Middle frontal gyrus (tissue), 1 donor: ENCODE measurements around the gene ACOX3.
A peak's percentile ranks its signal among the peaks of the same experiment; 100 is the strongest.
"Not testable (repeated sequence)": the region's sequence is repeated elsewhere in the genome, so short reads cannot be mapped to it uniquely, and the experiment has no call there.

ENCODE experiments used
- DNase-seq: peaks from one replicate; pipeline ENCODE4 v3.0.0-alpha.2; 2015; ENCODE audit warnings: low spot score; ENCODE audit errors: extremely low spot score

ACOX3 gene

DNA sequence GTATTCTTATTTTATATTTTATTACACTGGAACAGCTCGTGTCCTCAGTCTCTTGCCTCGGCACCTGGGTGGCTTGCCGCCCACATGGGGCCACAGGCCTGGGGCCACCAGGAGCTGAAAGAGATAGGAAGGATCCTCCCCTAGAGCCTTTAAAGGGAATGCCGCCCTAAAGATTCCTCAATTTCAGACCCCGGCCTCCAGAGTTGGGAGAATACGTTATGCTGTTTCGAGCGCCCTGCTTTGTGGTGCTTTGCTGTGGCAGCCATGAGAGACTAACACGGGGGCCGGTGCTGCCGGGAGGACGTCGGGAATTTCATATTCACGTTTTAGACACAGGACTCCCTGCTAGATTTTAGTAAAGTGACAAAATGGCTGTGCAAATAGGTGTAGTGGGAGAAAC lies 33.2 kb downstream of the ACOX3 start:
- no peak for DNase-seq

DNA sequence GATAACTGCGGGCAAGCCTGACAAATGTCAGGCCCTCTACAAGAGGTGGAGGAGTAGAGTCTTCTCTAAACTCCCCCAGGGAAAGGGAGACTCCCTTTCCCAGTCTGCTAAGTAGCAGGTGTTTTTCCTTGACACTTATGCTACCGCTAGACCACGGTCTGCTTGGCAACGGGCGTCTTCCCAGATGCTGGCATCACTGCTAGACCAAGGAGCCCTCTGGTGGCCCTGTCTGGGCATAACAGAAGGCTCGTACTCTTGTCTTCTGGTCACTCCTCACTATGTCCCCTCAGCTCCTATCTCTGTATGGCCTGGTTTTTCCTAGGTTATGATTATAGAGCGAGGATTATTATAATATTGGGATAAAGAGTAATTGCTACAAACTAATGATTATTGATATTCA lies 33.6 kb downstream of the ACOX3 start:
- not testable (repeated sequence) for DNase-seq

DNA sequence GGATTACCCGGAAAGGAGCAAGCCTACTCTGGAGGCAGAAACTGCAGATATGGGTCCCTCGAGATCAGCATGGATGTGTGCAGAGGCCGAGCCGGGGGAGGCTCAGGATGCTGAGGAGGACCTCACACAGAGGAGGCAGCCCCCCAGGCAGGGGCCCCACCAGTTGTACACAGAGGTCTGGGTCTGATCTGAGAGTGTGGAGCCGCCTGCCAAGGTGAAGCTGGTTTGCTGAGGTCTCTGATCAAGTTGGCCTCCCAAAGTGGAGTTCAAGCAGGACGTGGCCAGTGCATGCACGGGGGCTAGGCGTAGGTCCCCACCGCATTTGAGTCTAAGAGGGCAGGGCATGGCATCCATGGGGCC lies 35.0 kb downstream of the ACOX3 start:
- no peak for DNase-seq

DNA sequence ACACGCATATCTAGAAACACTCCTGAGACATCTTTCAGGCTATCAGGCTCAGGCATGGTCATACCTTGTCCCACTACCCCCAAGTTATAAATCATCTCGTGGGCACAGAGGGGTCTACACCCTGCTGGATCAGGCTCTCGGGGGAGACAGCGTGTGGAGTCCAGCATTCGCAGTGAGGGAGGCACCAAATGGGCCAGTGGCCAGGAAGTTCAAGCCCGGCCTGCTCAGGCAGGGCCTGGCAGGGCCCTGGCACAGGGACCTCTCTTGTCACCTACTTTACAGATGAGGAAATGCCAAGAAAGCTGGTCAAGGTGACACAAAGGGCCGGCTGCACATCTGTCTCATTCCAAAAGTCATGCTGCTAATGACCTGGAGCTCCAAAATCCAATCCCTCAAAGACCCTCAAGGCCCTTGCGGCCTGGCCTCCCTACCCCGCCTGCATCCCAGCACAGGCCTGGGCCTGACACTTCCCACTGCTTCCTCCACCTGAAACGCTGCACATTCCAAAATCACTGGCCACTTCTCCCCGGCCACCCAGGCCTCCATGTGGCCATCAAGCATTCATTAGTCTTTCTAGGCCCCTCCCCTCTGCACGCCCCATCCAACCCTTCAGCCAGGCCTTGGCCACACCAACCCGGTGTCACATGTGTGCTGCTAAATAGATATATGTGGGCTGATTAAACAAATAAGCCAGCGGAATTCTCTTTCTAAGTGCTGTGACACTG lies 35.6 kb downstream of the ACOX3 start:
- no peak for DNase-seq

DNA sequence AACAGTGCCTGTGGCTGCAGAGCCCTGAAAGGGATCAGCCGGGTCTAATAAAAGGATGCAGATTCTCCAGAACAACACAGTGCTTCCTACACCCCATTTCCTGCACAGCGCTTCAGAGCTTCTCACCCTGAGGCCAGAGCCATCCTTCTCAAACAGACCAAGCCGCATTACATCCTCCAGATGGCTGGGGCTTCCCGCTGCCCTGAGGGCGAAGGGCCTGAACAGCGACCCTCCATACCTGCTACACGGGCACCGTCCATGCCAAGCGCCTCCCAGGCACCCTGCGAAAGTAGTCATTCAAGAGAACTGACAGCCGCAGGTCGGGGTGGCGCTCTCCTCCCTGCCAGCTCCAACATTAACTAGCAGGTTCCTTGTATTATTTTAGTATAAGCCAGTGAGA lies 36.5 kb downstream of the ACOX3 start:
- no peak for DNase-seq

DNA sequence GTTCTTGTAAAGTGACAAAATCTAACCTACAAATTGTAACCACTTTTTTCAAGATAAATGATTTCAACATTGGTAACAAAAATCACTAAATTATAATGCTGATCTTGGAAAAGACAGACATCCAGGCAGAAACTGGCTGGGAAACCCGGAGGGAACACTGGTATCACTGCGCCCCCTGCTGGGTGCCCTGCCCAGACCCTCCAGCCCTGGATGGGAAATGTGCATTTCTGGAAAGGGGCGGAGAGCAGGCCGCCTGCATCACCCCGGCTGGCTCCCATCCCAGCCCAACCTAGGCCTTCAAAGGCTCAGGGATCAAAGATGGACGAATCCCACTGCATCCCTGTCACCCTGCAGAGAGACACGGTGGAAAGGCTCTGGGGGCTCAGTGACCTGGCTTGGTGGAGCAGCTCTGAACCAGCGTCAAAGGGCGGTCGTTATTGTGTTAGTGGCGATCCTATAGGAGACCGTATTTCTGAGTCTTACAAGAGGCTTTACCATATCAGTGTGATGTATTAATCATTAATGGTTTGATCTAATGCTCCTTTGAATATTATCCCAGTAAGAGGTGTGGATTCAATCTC lies 37.3 kb downstream of the ACOX3 start:
- DNase-seq = peak; percentile 37

DNA sequence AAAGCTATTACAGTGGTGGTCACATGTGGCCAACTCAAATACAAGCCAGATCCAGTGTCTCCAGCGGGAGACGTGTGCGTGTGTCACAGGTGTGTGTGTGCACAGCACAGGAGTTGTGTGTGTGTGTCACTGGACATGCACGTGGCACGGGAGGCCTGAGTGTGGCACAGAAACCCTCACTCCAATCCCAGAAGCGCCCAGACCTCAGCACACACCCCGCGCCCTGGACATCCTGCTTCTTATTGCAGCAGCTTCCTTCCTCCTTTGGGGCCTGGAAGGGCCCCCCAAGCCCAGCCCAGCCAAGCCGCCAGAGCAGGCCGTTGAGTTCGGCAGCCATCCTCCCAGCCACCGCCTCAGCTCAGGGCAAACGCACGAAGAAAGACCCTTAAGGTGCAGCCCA lies 37.9 kb downstream of the ACOX3 start:
- no peak for DNase-seq

DNA sequence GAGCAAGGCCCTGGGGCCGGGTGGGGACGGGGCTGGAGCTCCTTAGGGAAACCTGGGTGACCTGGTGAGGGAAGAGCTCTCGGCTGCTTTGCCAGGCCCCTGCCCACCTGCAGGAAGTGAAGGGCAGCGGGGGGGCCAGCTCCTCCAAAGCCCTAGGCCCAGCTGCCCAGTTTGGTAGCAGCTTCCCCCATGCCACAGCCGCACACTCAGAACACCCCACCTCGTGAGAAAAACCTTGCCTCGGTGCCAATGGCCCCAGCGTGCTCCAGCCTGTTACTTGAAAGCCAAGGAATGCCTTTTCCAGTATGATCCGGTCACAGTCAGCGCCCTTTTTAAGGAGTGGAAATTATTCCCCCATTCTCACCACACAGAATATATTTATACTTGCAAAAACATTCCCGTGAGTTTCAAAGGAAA lies 38.3 kb downstream of the ACOX3 start:
- DNase-seq = no peak

DNA sequence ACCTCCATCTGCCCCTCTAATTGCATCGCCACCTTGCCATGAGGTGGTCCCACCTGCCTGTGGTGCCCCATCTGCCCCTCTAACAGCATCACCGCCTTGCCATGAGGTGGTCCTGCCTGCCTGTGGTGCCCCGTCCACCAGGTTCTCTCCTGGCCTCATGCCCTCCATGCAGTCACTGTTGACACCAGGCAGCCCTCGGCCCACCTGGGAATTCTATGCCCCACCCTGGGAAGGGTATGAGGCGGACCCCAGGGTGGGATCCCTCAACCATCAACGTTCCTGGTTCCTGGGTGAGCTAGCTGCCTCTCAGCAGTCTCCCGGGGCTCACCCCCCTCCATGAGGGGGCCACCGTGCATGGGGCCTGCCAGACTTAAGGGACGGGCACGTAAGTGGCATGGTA lies 38.9 kb downstream of the ACOX3 start:
- DNase-seq = no peak

DNA sequence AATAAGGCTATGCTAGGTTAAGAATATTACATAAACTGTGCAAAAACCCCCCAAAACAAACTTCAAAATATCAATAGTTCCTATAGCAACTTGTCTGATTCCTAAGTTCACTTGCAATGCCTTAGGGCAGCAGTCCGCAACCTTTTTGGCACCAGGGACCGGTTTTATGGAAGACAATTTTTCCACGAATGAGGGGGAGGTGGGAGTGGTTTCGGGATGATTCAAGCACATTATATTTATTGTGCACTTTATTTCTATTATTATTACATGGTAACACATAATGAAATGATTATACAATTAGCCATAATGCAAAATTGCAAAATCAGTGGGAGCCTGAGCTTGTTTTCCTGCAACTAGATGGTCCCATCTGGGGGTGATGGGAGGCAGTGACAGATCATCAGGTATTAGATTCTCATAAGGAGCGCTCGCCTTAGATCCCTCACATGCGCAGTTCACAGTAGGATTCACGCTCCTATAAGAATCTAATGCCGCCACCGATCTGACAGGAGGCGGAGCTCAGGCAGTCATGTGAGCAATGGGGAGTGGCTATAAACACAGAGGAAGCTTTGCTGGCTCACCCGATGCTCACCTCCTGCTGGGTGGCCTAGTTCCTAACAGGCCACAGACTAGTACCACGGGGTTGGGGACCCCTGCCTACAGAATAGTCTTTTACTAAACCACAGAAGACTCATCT lies 39.7 kb downstream of the ACOX3 start:
- DNase-seq = no peak

DNA sequence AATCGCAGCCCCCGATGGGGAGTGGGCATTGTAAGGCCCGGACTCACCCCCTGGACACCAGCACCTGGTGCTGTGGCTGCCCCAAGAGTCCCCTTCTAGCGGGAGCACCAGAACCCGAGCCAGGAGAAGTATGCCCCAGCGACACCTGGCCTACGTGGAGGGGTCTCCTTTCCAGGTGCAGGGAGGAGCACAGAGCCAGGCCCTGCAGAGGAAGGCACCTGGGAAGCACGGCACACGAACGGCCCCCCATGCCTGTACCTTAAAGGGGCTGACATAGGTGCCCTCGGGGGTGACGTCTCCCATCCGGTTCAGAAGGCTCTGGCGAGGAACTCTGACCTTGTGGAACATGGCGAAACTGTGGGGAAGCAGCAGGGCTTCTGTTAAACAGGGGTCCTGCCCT lies 41.2 kb downstream of the ACOX3 start:
- no peak for DNase-seq

DNA sequence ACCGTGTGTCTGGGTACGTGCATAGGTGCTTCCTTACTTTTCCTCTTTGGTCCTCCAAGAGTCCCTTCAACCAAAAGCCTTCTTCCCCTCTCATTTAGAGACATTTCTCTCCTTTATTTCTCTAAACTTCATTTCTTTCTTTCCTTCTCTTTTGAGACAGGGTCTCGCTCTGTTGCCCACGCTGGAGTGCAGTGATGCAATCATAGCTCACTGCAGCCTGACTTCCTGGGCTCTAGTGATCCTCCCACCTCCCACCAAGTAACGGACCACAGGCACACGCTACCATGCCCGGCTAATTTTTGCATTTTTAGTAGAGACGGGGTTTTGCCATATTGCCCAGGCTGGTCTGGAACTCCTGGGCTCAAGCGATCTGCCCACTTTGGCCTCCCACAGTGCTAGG lies 42.2 kb downstream of the ACOX3 start:
- no peak for DNase-seq

DNA sequence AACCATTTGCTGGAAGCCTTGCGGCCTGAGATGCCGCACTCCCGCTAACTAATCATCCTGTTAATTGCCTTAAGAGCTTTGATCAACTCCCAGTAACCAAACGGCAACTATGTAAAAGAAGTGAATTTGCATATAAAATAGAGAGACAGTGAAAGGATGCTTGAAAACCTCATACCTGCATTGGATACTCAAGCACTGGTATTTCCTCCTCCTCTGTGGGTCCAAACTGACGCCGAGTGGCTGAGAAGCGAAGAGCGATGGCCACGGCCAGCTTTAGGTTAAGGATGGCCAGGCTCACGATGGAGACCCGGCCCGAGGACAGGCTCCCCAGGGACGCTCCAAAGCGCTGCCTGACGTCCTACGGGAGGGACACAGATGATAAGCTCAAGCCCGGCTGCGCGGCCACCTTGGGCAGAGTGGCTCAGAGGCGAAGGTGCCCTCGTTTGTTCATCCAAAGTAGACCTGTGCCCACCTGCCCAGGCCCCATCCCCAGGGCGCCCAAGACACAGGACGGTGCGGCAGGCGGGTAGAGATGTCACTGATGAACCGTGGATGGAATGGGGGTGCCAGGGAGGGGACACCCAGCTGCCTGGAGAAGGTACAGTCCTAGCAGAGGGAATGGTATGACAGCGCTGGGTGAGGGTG lies 43.6 kb downstream of the ACOX3 start:
- DNase-seq = no peak

DNA sequence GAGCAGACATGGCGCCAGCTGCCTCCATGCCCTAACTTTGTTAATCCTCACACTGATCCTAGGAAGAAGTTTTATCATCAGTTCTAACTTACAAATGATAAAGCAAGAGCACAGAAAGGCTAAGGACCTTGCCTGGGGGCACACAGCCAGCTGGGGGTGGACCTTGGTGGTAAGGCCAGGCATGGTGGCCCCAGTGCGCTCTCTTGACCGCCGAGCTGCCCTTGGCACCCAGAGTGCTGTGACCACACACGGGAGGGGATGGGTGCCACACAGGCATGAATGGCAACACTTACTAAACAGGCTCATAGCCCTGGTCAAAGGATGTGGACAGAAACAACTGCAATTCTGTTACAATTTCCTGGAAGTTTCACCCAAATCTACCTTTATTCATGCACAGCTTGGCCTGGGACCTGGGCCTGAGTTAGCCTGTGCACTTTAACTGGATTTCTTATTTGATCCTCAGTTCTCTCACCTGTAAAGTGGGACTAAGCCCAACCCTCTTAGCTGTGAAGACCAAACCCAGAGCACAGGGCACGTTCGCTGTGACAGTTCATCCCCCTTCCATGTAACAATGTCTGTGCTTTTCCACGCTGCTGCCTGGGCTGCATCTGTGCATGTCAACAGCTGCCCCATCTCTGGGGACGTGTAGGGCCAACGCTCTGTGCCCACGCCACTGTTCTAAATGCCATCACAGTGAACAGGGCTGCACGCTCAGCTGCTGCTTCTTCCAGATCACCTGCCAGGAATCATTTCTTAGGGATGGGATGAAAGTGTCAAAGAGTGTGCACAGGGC lies 44.8 kb downstream of the ACOX3 start:
- no peak for DNase-seq

DNA sequence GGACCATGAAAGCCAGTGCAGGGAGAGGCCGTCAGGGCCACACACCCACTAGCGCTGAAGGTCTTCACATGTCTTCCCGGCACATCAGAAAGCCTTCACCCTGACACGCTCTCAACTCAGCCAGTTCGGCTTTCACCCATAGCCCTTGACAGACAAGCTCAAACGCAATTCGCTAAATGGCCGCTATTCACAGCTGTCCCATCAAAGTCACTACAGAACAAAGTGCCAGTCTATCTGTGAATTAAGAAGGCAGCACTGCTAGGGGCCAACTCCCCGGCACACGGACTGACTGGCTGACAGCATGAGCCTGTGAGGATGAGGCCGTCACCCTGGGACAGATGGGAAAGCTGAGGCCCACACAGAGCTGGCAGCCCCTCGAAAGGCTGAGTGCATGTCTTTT lies 45.7 kb downstream of the ACOX3 start:
- DNase-seq = no peak

DNA sequence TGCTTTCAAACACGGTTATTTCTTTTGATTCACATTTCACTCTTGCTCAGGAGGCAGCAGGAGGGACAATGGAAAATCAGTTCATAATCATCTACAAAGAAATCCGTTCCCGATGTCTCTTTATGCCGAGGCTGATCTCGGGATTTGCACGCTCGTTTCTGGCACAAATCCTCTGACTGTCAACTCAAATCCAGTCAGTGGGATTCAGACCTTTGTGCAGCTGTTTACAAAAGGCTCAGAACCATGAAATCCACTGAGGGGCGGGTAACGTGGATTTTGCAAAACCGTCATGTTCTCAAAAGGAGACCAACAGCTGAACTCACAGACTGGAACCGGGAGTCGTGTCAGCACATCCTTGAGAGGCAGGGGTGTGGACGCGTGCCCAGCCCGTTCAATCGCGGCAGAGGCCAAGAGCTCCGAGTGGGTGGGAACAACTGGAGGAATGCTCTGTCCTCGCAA lies 46.4 kb downstream of the ACOX3 start:
- no peak for DNase-seq

DNA sequence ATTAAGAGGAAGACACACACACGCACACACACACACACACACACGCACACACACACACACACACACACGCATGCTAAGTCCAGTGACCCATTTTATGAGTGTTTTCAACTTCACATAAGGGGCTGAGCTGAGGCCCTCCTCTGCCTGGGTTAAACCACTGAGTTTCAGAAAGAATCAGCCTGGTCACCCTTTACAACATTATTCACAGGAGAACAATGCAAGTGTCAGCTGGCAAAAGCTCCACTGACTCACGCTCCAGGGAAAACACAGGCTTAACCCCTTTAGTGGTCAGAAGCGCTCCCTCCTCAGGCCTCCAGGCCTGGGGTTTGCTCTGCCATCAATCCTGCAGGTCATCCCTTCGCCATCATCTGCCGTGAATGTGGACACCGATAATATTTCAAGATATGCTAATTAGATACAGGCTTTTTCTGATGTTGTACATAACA lies 46.9 kb downstream of the ACOX3 start:
- DNase-seq = peak; percentile 29

DNA sequence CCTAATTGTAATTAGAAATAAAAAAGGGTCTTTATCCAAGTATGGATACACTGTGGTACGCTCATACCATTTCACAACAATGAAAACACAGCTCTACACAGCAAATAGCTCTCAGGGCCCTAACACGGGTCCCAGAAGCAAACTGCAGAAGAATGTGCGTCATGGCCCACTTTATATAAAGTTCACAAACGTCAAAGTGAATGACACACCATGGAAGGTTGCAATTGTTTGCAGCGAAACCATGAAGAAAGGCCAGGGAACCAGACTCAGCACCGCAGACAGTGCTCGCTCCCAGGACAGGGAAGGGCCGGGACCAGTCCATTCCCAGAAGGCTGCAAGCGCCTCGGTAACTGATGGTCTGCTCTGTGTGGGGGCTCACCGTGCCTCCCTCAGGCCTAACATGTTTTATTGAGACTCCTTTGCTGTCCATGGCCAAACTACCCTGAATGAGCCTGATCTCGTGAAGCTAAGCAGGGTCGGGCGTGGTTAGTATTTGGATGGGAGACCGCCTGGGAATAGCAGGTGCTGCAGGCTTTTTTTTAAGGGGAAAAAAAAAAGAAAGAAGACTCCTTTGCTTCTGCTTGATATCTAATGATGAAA lies 47.8 kb downstream of the ACOX3 start:
- no peak for DNase-seq

DNA sequence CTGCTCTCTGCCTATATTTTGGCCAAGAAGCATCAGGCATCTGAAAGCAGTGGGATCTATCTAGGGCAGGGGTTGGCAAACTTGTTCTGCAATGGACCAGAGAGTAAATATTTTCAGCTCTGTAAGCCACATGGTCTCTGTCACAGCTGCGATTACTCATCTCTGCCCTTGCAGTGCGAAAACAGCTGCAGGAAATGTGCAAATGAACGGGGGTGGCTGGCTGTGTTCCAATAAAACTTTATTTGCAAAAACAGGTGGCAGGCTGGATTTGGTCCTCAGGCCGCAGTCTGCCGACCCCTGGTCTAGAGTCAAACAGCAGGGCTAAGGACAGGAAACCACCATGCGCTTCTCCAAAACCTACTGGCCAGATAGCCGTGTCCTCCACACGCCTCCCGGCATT lies 48.6 kb downstream of the ACOX3 start:
- peak; percentile 26 for DNase-seq

DNA sequence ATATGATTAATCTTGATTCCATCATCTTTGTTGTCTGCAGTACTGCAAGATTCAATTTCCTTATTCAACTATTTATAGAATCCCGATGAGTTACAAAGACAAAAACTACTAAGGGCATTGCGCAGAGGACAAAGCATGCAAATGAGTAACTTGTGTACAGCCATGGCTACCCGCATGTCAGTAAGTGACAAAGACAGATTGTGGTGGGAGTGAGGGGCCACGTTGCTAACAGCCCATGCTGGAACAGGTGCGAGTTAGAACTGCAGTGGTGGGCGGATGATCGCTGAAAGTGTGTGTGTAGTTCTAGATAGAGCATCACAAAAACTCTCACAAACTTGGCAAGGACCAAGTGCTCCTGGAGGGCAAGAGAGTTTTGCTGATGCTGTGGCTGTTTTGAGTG lies 49.5 kb downstream of the ACOX3 start:
- DNase-seq = no peak

DNA sequence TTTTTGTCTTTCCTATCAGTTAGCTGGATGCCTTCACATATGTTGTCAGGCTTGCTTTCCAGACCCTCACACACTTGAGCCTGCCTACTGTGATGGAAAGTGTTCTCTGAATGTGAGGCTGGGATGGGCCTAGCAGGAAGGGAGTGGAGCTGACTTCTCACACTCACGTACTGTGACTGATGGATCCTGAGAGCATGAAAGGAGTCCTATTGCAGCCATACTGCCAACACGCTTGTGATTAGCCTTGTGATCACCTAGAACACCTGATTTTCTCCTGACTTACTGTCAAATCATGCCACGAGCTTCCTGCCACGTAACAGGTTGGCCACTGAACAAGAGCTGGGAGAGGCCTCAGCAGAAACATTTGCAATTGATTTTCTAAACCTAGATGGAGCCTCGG lies 49.9 kb downstream of the ACOX3 start:
- DNase-seq = no peak
